HG03457 (cell line): ENCODE results near the gene ALG14.
"Not testable (repeated sequence)": the region's sequence is repeated elsewhere in the genome, so short reads cannot be mapped to it uniquely, and the experiment has no call there.

Source experiments
- ATAC-seq: cut with Tn5 transposase; IDR thresholded peaks from one replicate; pipeline ENCODE4 v1.9.1; 2021; ENCODE audit warnings: moderate number of reproducible peaks; ENCODE audit not compliant: unreplicated experiment

Gene ALG14, protein sequence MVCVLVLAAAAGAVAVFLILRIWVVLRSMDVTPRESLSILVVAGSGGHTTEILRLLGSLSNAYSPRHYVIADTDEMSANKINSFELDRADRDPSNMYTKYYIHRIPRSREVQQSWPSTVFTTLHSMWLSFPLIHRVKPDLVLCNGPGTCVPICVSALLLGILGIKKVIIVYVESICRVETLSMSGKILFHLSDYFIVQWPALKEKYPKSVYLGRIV

DNA sequence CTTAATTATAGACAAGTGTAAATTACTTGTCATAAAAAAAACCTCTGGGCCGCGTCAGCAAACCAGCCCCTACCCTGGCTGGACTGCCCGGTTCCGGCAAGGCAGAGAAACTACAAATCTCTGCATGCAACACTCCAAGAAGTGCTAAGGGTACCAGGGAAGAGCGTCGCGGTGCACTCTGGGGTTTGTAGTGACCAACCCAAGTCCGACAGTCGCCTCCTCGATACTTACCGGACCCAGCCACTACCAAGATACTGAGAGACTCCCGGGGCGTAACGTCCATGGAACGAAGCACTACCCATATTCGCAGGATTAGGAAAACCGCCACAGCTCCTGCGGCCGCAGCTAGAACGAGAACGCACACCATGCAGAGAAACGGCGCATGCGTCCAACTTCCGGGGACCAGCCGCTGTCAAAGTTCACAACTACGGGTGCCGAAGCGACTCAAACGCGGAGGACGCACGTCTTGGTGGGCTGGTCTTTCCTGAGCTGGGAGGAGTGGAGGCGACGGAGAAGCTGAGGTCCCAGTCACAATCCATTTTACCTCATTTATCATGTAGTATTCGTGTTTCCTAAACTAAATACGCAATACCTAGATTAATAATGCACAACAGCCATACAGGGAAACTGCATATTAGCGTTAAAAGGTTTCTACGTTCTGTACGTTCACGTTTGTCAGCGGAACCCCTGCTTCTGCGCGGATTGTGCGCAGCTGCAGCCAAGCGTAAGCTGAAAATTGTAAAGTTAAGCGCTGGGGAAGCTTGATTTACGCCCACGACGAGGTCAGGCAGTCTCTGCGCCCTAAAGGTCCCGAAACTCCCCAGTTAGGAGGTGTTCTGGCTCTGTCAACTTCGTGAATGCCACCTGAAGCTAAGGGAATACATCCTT, at the start of gene ALG14:
TSS of gene ALG14 (minus strand) at position 420 of the 888 bp plus-strand sequence. CDS start at position 367, 53 bp downstream.
- ATAC-seq, result peak; percentile 98

DNA sequence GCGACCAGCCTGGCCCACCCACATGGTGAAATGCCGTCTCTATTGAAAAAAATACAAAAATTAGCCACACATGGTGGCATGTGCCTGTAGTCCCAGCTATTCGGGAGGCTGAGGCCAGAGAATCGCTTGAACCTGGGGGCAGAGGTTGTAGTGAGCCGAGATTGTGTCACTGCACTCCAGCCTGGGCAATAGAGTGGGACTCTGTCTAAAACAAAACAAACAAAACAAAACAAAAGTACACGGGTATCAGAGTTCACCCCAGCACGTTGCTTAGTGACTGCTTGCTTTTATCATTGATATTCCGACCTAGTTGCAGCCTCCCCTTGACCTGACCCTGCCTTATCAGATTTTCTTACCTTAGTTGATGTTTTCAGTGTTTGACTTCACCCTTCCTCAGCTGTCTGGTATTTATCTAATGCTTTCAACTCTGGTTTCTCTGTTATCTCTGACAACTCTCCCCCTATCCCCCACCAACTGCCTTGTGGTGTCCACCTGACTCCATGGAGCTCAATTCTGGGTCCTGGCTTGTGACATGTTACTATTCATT, 49.5 kb upstream of the ALG14 start:
- ATAC-seq, result no peak

DNA sequence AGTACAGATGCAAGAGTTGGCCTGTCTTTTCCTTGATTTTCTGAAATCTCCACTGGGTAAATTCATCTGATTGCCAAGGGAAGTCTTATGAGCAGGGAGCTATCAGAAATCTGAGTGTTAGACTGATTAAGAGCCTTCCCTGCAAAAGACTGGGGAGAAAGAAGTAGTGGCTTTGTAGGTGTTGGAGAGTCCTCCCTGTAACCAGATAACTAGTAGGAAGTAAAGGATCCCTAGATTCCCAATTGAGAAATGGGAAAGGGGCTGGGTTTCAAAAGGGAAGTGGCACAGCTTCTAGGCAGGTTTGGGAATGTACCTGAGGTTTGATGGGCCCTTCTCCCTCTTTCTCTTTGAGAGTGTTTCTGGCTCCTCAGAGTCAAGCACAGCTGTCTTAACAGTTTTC, 46.5 kb upstream of the ALG14 start:
- no peak for ATAC-seq

DNA sequence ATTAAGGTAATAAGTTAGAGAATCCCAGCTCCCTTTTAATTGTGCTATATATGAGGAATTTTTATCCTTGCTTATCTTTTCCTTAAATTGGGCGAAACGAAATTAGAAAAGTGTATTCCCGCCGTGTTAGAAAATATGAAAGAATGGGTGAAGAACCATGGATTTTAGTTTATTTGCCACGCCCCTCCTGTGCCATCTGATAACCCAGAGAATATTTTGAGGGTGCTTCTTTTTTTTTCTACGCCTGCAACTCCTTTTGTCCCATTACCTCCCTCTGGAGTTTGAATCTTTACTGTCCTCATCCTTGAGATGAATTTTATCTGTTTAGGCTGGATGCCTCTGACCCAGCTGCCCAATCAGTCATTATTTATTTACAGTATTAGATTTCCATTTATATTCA, 46.0 kb upstream of the ALG14 start:
- ATAC-seq, result no peak

DNA sequence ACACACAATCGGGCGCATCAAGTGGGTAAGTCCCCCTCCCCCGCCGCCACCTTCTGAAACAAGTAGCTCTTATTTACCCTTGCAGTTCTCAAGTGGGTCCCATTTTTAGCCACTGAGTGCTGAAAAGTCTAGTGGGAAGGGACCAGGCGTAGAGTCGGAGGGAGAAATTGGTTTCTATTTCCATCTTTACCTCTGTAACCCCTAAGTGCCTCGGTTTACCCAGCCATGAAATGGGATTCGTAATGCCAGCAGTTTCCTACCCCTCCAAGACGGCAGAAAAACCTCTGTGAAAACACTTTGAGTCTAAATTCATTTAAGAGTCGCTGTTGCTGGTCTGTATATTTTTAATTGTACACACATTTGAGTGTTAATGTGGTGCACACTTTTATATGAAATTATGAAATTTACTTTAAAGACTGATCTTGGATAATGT, 45.3 kb upstream of the ALG14 start:
- ATAC-seq, result no peak

DNA sequence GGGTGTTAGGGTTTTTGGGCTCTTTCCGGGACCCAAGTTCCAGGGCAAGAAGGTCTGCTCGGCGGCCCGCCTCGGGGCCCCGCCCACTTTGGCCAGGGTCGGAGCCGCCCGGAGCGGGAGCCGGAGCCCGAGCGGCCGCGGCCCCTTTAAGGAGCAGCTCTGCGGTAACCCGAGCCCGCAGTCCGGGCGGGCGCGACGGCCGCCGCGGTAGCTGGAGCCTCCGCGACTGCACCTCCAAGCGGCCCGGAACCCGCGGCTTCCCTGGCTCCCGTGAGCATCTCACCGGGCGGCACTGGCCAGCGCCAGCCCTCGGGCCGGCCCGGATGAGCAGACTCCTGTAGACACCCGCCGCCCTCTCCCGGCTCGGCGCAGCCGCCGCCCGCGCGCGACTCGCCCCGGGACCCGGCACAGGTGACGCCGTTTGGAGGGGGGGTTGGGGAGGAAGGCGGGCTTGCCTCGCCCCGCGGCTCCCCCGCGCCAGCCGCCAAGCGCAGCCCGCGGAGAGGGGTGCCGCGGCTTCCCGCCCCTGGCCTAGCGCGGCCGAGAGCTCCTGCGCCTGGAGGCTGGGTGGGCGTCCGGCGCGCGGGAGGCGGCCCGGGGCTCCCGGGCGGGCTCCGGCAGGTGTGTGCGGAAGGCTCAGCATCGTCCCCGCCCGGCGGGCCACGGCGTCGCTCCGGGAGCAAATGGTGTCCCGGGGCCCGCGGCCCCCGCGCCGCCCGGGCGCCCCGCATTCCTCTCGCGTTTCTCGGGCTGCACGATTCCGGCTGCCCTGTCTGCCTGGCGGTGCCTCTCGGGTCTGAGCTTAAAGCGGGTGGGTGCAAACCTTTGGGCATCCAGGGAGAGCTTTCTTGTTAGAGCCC, 44.7 kb upstream of the ALG14 start, which contains the start of gene TLCD4:
TSS of gene TLCD4 (plus strand) at position 149 of the 860 bp plus-strand sequence. CDS start 26,547 bp downstream, outside the sequence.
- peak; percentile 54 for ATAC-seq

DNA sequence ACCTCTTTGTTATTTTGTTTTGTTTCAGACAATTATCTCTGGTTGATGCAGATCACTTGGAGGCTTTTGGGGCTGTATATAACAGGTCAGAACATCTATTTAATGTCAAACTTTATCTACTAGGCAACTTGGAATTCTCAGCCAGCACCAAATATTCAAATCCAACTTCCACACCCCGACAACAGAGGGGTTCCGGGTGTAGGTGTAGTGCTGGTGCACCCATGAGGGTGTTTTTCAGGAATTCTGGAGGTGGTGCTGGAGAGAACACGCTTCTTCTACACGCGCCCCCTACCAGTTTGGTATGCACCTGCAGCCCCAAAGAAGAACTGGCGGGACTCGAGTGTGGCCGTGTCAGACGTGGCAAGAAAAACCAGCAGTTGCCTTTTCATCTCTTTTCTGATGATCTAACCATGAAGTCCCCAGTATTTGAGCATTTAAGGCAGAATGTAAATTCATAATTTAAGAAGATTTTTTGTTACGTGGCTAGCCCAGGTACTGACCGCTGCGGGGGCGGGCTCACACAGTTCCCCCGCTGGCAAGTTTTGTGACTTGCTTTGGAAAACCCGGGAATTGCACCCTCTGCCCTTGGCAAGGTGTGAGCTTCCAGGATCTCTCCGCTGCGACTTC, 43.9 kb upstream of the ALG14 start:
- ATAC-seq, result no peak

DNA sequence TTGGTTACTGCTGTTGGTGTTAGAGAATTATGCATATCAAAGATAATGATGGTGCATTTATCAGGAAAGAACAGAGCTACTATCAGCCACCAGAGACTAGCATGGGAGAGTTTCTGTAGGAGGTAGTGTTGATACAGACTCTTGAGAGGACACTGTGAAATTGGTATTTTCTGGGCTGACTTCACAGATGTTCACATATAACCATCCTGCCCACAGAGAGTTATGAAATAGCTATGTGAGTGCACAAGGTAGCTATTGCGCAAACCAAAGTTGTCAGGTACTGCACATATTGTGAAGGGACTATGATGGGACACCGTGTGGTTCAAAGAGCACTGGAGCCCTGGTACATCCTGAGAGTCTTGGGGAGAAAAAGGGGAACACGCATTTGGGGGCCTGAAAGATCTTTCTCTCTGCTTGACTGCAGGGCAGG, 43.0 kb upstream of the ALG14 start:
- ATAC-seq, result no peak

DNA sequence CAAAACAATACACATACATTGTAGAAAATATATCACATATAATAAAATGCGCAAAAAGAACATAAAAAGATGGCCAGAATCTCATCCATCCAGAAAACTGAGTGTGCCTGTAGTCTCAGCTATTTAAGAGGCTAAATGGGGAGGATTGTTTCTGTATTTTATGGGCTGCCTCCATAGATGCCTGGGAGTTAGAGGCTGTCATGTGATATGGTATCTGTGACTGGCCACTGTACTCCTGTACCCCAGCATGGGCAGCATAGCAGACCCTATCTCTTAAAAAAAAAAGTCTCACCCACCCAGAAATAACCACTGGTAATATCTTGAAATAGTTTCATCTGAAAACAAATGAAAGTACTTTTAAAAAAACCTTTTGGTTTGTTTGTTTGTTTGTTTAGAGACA, 40.9 kb upstream of the ALG14 start:
- ATAC-seq, result no peak

DNA sequence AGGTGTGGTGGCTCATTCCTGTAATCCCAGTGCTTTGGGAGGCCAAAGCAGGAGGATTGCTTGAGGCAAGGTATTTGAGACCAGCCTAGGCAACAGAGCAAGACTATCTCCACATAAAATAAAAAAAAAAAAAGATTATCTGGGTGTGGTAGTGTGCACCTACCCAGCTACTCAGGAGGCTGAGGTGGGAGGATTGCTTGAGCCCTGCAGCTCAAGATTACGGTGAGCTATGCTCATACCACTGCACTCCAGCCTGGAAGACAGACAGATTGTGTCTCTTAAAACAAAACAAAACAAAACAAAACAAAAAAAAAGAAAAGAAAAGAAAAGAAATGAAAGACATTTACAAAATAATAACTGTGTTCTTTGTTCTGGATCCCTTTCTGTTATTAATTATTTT, 38.3 kb upstream of the ALG14 start:
- no peak for ATAC-seq

DNA sequence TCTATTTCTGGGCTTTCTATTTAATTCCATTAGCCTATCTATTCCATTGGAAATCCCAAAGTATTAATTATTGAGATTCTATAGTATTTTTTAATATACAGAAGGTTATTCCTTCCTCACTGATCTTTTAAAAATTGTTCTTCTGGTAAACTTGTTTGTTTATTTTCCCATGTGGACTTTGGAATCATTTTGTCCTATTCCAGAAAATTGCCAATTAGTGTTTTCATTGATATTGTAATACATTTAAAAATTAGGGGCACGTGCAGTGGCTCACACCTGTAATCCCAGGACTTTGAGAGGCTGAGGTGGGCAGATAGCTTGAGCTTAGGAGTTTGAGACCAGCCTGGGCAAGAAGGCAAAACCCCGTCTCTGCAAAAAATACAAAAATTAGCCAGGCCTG, 36.0 kb upstream of the ALG14 start:
- ATAC-seq, result no peak

DNA sequence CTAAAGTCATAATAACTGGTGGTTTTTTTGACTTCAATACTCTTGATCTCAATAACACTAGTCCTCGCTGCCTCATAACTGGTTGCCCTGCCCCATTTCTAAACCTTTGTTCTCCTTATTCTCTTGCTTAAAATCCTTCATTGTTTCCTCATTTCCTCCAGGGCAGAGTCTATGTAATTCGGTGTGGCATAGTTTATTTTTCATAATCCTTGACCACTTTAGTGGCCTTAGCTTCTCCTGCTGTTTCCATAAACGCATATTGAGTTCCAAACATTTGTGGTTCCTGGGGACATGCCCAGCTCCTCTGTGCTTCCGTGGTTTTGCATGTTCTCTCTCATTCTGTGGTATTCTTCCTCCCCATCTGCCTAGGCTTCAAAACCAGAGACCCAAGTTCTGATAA, 25.4 kb upstream of the ALG14 start:
- ATAC-seq, result no peak

DNA sequence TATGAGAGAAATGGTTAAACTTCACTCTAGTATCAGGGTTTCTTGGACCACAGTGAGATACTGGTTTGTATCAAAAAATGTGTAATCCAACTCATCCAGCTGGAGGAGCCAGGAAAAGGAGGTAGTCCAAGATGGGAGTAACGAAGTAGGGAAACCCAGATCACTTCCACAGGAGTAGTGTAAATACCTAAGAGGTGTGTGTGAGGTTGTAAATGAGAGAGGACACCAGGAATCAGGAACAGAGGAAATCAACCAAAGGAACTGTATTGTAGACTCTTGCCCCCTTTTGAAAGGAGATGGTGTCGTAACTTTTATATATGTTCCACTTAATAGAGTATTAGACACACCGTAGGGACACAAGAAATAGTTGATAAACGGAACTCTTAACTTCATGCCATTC, 24.7 kb upstream of the ALG14 start:
- no peak for ATAC-seq

DNA sequence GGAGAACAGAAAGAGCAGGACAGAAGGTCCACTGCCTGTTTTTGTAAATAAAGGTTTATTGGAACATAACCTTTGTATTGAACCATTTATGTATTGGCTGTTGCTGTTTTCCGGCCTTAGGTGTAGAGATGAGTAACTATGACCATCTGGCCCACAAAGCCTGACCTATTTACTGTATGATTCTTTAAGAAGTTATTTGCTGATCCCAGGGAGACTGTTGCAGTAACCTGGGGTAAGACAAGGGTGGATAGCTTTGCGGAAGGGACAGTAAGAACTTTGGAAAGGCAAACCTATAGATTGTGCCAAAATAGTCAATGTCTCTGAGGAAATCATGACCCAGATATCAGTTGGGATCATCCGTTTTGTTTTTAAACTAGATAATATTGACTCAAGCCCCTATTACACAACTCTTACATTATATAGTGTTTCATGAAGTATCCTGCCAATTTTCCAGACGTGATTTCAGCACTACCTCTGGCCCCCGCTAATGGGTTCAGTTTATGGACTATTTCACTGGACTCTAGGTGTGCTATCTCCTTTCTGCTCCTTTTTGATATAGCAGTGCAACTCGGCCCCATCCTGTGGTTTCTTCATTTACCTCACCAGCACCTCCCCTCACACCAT, 23.6 kb upstream of the ALG14 start:
- ATAC-seq, result no peak

DNA sequence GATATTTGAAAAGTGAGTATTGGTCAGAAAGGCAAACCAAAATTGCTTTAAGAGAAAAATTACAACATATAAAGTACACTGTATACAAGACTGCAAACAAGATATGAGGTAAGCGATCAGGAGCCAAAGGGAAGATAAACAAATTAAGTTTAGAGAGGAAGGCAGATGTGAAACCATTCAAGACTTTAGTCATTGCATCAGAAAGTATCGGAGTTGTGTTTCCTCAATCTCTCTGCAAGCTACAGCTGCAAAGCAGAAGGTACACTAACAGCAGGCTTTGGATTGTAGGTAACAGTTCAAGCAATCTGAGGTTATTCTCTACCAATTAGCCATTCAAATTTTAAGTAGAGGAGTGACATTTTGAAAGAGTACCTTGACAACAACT, 23.1 kb upstream of the ALG14 start:
- no peak for ATAC-seq

DNA sequence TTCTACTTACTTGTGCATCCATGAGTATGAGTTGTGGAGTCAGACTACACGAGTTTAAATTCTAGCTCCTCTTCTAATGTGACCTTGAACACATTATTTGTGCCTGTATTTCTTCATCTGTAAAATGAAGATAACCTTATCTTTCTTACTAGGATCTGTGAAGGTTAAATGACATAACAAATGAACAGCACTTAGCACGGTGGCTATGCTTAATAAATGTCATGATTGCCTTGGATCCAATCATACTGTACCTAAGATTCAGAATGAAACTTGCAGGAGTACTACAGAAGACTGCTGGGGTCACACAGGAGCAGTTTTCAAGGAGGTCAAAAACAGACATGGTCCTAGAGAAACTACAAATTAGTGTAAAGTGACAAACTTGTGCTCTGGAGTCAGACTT, 22.2 kb upstream of the ALG14 start:
- no peak for ATAC-seq

DNA sequence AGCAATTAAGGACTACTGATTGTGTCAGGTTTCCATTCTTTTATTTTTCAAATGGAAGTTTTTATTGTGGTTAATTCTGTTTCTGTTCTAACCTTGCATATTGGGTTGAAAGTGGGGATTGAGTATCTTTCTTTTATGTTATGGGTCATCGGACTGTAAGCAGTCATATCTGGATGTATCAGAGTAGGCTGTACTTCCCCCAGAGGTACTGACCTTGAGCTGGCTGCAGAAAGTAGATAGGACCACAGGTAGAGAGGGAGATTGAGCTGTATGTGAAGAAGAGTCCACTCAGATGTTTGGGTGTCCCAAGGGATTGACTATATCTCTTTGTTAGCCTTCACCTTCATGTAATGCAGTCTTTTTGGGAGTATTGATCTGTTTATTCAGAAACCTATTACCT, 20.5 kb upstream of the ALG14 start:
- no peak for ATAC-seq

DNA sequence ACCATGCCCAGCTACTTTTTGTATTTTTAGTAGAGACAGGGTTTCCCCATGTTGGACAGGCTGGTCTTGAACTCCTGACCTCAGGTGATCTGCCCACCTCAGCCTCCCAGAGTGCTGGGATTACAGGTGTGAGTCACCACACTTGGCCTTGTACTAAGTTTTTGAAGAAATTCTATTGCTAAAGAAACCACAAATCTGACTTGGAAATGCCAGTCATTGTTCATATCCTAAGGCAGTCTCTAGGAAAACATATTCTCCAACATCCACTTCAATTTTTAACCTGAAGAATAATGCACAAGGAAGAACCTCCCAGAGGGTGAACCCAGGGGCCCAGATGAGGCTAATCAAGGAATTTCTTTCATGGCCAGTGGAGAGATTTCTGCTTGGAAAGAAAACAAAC, 20.1 kb upstream of the ALG14 start:
- ATAC-seq, result not testable (repeated sequence)

DNA sequence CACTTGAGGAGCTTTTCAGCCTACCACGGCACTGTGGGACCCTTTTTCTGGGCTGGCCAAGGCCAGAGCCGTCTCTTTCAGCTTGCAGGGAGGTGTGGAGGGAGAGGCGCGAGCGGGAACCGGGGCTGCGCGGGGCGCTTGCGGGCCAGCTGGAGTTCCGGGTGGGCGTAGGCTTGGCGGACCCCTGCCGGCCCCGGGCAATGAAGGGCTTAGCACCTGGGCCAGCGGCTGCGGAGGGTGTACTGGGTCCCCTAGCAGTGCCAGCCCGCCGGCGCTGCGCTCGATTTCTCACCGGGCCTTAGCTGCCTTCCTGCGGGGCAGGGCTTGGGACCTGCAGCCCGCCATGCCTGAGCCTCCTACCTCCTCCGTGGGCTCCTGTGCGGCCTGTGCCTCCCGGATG, 18.5 kb upstream of the ALG14 start:
- not testable (repeated sequence) for ATAC-seq

DNA sequence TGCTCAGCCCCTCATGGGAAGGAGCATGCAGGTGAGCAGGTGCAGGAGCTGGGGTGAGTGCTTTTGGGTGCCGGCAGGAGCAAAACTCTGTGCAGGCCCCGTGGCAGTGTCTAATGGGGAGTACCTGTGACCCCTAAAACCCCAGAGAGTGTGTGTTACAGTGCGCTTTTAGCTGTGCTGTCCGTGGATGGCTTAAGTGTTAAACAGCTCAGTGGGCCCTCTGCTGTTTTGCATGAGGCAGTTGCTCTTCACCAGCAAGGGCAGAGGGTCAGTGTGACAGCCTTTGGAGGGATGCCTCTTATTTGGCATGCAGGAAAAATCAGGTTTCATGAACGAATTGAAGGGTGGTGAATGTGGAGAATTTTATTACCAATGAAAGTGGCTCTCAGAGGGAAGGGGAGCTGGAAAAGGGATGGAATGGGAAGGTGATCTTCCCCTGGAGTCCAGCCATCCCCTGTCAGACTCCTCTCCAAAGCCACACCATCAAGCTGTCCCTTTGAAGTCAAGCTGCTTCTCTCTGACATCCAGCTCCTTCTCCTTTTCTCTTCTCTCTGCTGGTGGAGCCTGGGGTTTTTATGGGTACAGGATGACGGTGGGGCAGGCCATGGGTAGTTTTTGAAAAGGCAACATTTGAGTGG, 17.0 kb upstream of the ALG14 start:
- no peak for ATAC-seq
